ENCODE data around the gene NLRP10. TPM values are rescaled to one million over a fixed set of nuclear protein-coding genes. Genes with fewer than 3 reads are reported as not detected.

The NLRP10 gene
- total RNA-seq, 1 donor from 2014 or later = not detected

GRCh38 chr11:7924536-7924935 lies 40.7 kb downstream of the NLRP10 start:
- H3K9me3 ChIP-seq (replicated peaks) = peaks cover 7% of the 10 kb centered on the region
- H3K4me3 ChIP-seq = no peak overlapping the region
- TF ChIP-seq, protein P1, sequence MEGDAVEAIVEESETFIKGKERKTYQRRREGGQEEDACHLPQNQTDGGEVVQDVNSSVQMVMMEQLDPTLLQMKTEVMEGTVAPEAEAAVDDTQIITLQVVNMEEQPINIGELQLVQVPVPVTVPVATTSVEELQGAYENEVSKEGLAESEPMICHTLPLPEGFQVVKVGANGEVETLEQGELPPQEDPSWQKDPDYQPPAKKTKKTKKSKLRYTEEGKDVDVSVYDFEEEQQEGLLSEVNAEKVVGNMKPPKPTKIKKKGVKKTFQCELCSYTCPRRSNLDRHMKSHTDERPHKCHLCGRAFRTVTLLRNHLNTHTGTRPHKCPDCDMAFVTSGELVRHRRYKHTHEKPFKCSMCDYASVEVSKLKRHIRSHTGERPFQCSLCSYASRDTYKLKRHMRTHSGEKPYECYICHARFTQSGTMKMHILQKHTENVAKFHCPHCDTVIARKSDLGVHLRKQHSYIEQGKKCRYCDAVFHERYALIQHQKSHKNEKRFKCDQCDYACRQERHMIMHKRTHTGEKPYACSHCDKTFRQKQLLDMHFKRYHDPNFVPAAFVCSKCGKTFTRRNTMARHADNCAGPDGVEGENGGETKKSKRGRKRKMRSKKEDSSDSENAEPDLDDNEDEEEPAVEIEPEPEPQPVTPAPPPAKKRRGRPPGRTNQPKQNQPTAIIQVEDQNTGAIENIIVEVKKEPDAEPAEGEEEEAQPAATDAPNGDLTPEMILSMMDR (IDR thresholded peaks at IDR 0.05; ENCODE audit: borderline replicate concordance) = no peak
- H3K27ac ChIP-seq (replicated peaks) = no peak overlapping the region
- no peaks in the 10 kb centered on the region for H3K36me3 ChIP-seq
- intact Hi-C loops (cut with micrococcal nuclease) = no loop called here
- no peaks in the 10 kb centered on the region for H3K4me1 ChIP-seq
- H3K27me3 ChIP-seq (ENCODE audit: low read depth) = peaks cover 7% of the 10 kb centered on the region
- DNase-seq = no peak

DNA sequence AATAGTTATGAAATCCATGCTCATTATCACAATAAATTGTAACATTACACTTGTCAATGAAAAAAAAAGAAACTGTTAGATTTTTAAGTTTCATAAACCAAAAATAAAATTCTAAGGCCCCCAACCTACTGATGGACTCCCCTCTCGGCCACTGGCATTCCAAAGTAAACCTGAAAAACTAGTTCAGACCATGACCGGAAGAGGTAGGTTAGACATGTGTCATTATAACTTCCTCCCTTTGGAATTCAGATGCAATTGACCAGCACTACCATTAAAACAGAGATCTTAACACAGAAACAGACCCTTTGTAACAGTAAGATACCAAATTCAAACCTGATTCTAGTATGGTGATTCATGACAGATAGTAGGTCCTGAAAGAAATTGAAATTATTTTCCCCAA lies 47.1 kb downstream of the NLRP10 start:
- TF ChIP-seq, protein P1 (IDR thresholded peaks at IDR 0.05; ENCODE audit: borderline replicate concordance) = no peak
- intact Hi-C loops (cut with micrococcal nuclease) = no loop called here

More for the DNA sequence above, 47.1 kb downstream of the NLRP10 start:
- Histone ChIP-seq H3K9me3 (replicated peaks) (no peaks in the 10 kb centered on the region), H3K27me3 (ENCODE audit: low read depth) (no peaks in the 10 kb centered on the region), H3K27ac (replicated peaks) (no peak overlapping the region), H3K4me1 (no peaks in the 10 kb centered on the region), H3K36me3 (no peaks in the 10 kb centered on the region), H3K4me3 (no peak overlapping the region)
- no peak for DNase-seq

Other genes starting within 250 kb of the NLRP10 start
- not detected for gene OR5P2, start 168.5 kb downstream of the NLRP10 start, total RNA-seq
- gene OR5P3, start 134.6 kb downstream of the NLRP10 start, total RNA-seq = not detected
- gene OR10A6, start 34.2 kb downstream of the NLRP10 start, total RNA-seq = not detected
- not detected for gene OR10A3, start 23.7 kb downstream of the NLRP10 start, total RNA-seq
- 151 TPM for gene EIF3F, start 21.9 kb upstream of the NLRP10 start, total RNA-seq
- gene TUB, start 115.8 kb upstream of the NLRP10 start, total RNA-seq = 22.8 TPM
- gene RIC3, start 203.6 kb upstream of the NLRP10 start, total RNA-seq = 12.9 TPM

Measured in left ventricle myocardium inferior (tissue), 1 donor.